Measurements from ENCODE around the gene E2F8.

E2F8 gene

GRCh38 chr11:19251577-19251976, 10.8 kb upstream of the E2F8 start:
- DNase-seq: no peak

GRCh38 chr11:19246816-19247215, 6.1 kb upstream of the E2F8 start:
- DNase-seq: no peak

- DNase-seq: no peak
These were observed 4.6 kb upstream of the E2F8 start for GRCh38 chr11:19245351-19245750.

GRCh38 chr11:19244621-19245020, 3.9 kb upstream of the E2F8 start:
- DNase-seq: no peak

GRCh38 chr11:19244084-19244483, 3.3 kb upstream of the E2F8 start:
- DNase-seq: no peak

GRCh38 chr11:19243613-19244012, 2.9 kb upstream of the E2F8 start:
- no peak for DNase-seq

- DNase-seq: no peak
These were observed 2.4 kb upstream of the E2F8 start for GRCh38 chr11:19243143-19243542.

GRCh38 chr11:19242179-19242932, 1.6 kb upstream of the E2F8 start:
- no peak for DNase-seq

- no peak for DNase-seq
These were observed 774 bp upstream of the E2F8 start for GRCh38 chr11:19241260-19242178.

- DNase-seq: no peak
These were observed 1.7 kb downstream of the E2F8 start for GRCh38 chr11:19239039-19239438.

GRCh38 chr11:19237813-19238212, 2.9 kb downstream of the E2F8 start:
- DNase-seq: no peak

- no peak for DNase-seq
These were observed 3.4 kb downstream of the E2F8 start for GRCh38 chr11:19237381-19237780.

- DNase-seq: no peak
These were observed 6.4 kb downstream of the E2F8 start for GRCh38 chr11:19234231-19234817.

GRCh38 chr11:19232910-19233503, 7.7 kb downstream of the E2F8 start:
- DNase-seq: no peak

GRCh38 chr11:19229671-19230070, 11.1 kb downstream of the E2F8 start:
- no peak for DNase-seq

- DNase-seq: no peak
These were observed 11.8 kb downstream of the E2F8 start for GRCh38 chr11:19228968-19229367.

- DNase-seq: no peak
These were observed 14.2 kb downstream of the E2F8 start for GRCh38 chr11:19226378-19227195.

- no peak for DNase-seq
These were observed 15.2 kb downstream of the E2F8 start for GRCh38 chr11:19225581-19225980.

GRCh38 chr11:19225123-19225522, 15.6 kb downstream of the E2F8 start:
- no peak for DNase-seq

- no peak for DNase-seq
These were observed 19.6 kb downstream of the E2F8 start for GRCh38 chr11:19220903-19221724.

- DNase-seq: no peak
These were observed 21.8 kb downstream of the E2F8 start for GRCh38 chr11:19218786-19219460.

Measured in NCI-H2081 treated with DMSO at 0.1 percent for 48 hours (cell line).